GM18505 (cell line): Measurements from ENCODE around the gene GFRA1.
"Not testable (repeated sequence)": the region's sequence is repeated elsewhere in the genome, so short reads cannot be mapped to it uniquely, and the experiment has no call there.

Experiments used
- ATAC-seq: cut with Tn5 transposase; IDR thresholded peaks from one replicate; pipeline ENCODE4 v1.9.1; 2021; ENCODE audit not compliant: unreplicated experiment
- POLR2A ChIP-seq: IDR thresholded peaks from 4 replicates; pipeline ENCODE4 v1.6.1; 2011; ENCODE audit warnings: borderline replicate concordance; ENCODE audit not compliant: insufficient read depth, insufficient read length; ENCODE audit errors: extremely low read depth

Gene GFRA1

DNA sequence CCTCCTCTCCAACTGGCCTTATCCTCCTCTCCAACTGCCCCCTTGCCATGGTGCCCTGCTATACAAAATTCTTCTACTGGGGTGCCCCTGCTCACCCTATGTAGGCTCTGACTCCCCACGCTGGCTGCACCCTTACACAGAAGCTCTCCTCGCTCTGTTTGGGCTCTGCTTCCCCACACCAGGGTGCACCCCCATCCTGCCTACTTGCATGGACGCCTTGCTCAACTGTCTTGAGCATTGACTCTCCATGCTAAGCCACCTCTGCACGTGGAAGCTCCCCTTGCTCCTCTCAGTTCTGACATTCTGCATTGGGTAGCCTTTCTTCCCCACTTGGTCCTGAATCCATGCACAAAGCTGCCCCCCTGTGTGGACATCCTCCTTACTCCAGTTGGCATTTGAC, 231.1 kb downstream of the GFRA1 start:
- TF ChIP-seq POLR2A = no peak
- no peak for ATAC-seq

DNA sequence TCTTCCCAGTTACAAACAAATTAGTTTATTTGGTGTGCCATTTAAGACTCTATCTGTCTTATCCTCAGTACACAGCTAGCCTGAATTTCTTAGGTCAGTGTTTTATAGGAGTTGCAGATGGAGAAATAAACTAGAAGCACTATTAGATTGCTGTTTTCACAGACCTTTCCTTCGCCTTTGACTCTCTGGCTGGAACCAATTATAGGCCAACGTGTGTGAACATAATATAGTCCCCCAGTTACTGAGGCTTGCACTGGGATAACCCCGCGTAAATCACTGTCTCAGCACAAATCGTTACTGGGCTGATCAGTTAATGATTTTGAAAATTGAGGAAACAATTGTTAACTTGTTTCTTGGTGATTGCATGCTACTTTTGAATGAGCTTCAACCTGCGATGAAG, 233.4 kb downstream of the GFRA1 start:
- ATAC-seq = no peak
- TF ChIP-seq POLR2A = no peak

DNA sequence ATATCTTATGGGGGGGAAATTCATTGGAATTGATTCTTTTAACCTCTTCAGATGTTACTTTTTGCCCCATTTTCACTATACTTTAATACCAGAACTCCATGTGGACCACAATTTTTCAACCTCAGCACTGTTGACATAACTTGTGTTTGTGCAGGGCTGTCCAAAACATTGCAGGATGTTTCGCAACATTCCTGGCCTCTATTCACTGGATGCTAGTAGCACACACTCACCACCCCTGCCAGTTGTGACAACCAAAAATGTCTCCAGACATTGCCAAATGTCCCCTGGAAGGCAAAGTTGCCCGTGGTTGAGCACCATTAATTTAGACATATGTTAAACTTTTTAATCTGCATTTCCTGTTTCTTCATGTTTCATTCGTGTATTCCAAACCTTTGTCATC, 234.7 kb downstream of the GFRA1 start:
- ATAC-seq = no peak
- no peak for TF ChIP-seq POLR2A

DNA sequence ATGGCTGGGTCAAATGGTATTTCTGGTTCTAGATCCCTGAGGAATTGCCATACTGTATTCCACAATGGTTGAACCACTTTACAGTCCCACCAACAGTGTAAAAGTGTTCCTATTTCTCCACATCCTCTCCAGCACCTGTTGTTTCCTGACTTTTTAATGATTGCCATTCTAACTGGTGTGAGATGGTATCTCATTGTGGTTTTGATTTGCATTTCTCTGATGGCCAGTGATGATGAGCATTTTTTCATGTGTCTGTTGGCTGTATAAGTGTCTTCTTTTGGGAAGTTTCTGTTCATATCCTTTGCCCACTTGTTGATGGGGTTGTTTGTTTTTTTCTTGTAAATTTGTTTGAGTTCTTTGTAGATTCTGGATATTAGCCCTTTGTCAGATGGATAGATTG, 237.6 kb downstream of the GFRA1 start:
- ATAC-seq = not testable (repeated sequence)

DNA sequence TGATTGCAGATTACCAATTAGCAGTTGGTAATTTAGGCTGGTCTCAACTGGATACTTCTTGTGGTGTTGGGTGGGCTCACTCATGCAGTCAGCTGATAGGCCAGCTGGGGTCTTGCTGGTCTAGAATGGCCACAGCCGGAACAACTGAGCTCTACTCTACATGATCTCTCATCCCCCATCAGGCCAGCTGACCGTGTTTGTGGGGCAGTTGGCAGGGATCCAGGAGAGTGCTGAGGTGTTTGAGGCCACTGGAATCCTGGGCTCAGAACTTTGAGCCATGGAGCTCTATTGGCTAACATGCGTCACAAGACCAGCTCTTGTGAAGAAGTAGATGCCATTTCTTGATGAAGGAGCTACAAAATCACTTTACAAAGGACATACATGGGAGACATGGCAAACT, 242.4 kb downstream of the GFRA1 start:
- no peak for TF ChIP-seq POLR2A
- ATAC-seq = no peak

DNA sequence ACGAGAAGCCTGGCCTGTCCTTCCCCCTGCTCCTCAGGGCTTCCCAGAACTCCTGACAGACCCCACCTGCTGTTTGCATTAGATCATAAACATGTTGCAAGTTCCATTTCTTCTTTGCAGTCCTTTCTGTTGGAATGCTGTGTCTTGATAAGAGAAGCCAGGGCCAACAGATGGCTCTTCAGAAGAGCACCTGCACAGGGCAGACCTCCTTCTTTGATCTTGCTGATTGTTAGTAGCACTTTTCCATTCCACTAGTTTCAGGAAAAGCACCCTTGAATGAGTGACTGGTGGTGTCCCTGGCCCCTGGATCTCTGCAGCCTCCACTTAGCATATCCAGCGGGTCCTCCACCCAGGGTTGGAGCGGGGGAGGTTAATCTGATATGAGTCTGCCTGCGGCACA, 243.2 kb downstream of the GFRA1 start:
- TF ChIP-seq POLR2A = no peak
- no peak for ATAC-seq

DNA sequence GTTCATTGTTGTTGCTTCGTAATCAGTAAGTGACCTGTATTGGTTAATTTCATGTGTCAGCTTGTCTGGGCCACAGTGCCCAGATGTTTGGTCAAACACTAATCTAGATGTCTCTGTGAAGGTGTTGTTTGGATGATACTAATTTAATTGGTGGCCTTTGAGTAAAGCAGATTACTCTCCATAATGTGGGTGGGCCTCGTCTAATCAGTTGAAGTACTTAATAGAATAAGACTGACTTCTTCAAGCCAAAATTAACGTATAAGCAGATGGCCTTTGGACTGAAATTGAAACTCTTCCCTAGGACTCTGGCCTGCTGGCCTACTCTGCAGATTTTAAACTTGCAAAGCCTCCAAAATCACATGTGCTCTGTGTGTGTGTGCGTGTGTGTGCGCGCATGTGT, 245.7 kb downstream of the GFRA1 start:
- ATAC-seq = no peak
- TF ChIP-seq POLR2A = no peak

DNA sequence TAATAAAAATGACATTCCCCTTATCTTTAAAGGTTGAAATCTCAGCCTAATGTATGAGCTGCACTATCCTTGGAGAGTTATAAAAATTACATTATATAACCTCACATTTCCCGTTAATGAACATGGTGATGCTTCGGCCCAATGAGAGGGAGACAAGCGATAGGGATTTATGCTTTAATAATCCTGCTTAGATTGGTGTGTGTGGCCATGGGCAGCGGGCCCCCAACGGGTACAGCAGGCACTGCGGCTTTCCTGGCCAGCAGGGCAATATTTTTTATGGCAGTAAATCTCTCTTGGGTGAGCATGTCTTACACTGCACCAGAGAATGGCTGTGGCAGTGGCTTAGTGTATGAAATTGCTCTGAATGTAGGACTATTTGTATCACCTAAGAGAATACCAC, 246.3 kb downstream of the GFRA1 start:
- no peak for TF ChIP-seq POLR2A
- ATAC-seq = no peak

DNA sequence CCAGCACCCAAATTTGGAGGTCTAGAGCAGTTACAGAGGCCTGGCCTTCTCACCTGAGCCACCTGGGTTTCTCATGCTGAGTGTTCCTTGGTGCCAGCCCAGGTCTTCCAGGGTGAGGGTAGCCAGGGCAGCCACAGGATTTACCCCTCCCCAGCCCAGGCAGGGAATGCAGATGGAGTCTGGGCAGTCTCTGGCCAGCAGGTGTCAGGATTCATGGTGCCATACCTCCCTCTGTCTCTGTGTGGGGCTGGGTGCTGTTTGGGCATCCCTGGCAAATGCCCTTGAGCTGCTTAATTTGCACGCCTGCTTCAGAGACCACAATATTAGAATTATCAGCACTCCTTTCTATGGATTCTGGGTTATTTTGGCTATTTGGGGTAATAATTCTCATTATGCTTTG, 246.7 kb downstream of the GFRA1 start:
- no peak for ATAC-seq
- no peak for TF ChIP-seq POLR2A

DNA sequence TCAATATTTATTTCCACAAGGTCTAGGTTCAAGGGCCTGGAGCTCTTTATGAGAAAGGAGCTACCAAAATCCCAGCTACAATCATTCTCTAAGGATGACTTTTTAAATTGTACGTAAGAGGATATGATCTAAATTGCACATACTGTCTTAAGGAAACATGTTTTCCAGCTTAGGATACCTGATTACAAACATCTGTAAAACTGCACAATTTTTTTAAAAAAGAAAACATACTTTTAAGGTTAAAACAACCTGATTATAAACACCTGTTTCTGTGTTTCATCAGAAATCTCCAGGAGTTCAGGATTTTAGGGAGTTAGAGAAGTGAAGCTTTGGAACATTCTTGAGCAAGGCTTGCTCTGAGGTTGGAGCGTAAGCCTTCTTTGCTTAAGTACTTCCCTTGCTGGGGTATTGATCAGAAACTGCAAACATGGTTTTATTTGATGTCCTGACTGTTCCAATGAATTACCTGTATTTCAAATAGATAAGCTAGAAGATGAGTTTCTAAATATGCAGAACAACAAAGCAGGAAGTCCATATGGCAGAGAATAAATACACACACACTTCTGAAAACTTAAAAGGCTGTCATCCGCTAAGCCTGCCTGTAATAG, 248.6 kb downstream of the GFRA1 start:
- no peak for ATAC-seq
- no peak for TF ChIP-seq POLR2A

DNA sequence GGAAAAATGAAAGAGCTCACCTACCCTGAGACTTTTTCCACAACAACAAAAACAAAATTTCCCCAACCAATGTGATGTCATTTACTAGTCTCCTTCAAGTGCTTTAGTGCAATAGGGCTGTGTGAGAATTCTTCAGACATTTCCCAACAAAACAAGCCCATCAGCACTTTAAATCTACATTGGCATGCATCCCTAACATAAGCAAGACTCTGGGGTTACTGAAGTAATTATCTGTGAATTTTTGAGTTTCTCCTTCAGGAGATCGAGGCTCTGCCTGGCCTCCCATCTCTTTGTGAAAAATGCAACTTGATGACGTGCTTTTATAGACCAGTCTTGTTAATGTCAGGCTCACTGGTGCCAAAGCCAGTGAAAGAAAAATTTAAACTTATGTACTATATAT, 255.6 kb downstream of the GFRA1 start:
- ATAC-seq = no peak
- TF ChIP-seq POLR2A = no peak

DNA sequence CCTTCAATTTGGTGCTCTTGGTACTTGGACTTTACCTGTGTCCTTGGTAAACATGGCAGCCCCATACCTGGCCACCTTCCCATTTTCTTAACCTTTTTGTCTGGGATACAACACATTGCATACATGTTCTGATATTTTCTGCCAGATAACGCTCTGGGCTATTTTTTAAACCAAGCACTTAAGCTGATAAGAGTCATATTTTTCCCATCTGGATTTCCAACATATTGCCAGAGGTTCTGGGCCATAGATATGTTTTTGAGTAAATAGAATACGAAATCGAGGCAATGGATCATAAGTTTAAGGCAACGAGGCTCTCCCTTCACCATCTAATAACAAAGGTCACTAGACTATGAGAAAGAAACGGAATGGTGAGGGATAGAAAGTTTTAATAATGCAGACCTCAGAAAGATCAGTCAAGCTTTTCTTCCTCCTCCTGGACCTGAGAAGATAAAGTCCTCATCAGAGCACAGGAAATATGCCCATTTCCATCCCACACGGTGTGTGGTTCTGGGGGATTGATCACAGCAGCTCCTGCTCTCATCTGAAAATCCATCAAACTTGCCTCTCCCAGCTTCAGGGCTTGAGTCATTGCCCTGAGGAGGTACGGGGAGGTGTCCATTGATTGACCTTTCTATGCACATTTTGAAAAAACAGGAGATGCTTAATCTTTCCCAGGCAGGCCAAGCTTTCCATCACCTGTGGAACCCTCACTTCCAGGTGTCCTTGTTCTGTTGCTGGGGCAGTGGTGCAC, 257.2 kb downstream of the GFRA1 start:
- TF ChIP-seq POLR2A = no peak
- no peak for ATAC-seq

DNA sequence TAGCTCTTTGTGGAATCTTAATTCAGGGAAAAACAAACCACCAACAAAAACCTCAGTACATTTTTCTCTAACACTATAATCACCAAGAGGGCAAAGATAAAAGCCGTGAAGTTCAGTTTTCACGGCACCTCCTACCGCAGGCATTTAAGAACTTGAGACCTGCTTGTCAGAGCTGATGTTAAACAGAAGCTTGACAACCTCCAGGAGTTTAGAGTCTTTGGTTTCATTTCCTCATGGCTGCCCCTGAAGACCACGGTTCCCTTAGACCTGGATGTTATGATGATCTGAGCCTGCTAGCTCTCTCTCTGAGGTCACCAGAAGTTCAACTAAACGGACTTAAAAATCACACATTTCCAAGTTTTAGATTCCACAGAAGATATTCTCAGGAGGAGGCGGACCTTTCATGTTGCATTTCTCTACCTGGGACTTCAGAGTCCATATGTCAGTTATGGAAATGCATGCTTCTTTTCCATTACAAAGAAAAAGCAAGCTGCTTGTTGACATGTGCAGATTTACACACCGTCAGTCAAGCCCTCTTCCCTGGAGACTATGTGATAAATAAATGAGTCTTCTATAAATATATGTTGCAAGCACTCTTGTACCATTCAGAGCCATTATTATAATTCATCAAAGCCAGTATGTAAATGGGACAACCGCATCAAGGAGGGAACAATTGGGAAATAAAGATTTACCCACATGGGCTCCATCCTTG, 258.0 kb downstream of the GFRA1 start:
- TF ChIP-seq POLR2A = no peak
- ATAC-seq = peak; percentile 90

DNA sequence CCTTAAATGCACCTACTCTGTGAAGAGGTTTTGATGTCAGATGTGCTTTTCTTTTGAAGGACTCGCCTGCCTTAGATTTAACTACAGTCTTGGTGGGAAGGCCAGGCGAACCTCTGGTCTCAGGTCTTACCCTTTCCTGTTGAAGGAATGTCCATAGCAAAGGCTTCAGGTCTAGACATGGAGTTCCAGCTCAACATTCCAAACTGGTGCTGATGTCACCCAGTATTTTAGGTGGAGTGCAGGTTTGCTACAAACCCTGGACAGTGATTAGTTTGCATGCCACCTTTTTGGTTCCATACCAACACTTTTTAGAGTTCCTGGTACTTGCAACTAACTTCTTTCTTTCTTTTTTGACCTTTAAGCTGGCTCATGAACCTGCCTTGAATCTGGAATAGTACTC, 258.7 kb downstream of the GFRA1 start:
- no peak for TF ChIP-seq POLR2A
- ATAC-seq = no peak
